Stimulated activated CD4-positive, alpha-beta T cell treated with anti-CD3 and anti-CD28 coated beads, Interleukin-1b, Interleukin-23, amount 100 ng/mL, for 1 hour (primary cell): ENCODE results near the gene LY86.

Source experiments
- DNase-seq, 2 donors: peaks; one replicate each; pipeline ENCODE4 v3.0.0-alpha.2; 2020; ENCODE audit warnings: low read depth in 2 of 2

Gene LY86

DNA sequence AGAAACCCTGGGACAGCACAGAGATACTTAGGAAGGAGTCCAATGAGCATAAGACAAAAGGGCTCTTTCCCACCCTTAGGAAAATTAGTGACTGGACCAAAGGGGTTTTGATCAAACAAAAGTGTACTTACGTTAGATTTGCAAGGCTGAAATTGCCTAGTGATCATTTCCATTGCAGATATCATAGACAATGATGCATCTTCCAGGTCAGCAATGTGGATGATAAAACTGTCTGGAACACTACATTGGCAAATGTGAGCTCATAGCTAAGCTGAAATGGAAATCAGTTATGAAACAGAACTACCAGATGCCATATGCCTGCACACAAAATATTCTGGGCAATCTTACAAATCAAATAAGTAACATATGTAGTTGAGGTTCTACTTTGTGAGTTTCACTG is 34.0 kb downstream of the LY86 start:
- no peak for DNase-seq

DNA sequence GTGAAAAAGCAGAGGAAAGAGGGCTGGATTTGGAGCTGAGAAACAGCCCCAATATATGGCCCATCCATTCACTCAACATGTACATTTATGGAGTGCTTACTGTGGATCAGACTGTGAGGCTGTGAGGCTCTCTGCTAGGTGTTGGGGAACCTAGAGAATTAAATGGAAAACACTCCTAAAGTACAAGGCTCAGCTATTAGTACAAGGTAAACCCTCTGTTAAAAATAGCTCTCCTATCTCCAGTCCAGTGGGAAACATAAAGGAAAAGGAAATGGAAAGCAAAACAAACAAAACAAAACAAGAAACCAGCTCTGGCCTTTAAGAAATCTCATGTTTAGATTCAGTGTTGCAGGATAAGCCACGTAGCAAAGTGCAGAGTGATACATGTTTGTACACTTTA is 35.0 kb downstream of the LY86 start:
- no peak for DNase-seq

DNA sequence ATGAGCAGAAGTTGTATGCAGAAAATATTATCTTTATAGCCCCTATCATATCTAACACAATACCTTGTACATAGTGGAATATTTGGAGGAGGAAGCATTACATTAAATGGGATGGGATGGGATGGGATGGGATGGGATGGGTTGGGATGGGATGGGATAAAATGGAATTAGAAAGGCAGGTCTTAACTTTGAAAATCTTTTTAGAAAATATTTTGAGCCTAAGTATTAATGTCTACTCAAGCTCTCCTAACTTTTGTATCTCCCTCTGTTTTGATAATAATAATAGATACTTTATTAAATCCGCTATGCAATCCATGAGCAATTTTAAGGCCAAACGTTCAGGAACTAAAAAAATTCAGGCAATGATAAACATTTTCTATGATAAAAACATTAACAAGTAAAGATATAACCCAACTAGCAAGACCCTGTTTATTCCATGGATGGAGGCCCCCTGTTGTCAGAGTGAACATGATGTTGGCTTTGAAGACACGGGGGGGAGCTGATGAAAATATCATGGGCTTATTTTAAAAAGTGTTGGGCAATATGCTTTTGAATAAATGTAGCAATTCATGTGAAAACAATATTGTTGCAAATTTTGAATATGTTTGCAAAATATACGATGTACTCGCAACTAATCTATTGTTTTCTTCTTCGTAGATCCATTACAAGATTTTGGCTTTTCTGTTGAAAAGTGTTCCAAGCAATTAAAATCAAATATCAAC is 35.9 kb downstream of the LY86 start:
- no peak for DNase-seq

DNA sequence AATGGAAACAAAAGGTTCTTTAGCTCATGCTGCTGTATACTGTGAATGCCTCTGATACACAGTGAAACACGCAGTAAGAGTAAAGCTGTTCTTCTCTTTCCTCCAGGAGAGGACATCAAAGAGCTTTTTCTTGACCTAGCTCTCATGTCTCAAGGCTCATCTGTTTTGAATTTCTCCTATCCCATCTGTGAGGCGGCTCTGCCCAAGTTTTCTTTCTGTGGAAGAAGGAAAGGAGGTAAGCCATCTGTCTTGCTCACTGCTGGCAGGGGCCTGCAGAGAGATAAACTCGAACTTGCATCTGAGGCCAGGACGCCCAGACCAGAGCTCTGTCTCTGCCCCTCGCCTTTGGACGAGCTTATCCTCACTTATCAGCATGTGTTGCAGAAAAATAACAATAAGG is 37.7 kb downstream of the LY86 start:
- DNase-seq, result no peak

DNA sequence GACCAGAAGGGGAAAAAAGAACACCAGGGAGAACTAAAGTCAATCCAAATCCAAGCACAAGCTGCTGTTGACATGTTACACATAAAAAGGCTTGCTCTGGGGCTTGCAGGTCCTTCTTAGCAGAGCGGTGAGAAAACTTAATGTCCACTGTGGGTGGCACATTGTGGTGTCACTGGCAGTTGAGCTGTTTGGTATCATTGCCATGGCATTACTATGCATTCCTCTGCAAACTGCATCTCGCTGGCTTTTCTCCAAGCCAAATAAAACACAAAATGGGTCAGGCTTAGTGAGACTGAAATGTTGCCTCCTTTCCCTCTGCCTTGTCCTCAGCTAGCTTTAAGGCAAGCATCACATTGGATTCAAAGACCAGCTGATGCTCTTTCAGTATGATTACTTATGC is 40.9 kb downstream of the LY86 start:
- no peak for DNase-seq

DNA sequence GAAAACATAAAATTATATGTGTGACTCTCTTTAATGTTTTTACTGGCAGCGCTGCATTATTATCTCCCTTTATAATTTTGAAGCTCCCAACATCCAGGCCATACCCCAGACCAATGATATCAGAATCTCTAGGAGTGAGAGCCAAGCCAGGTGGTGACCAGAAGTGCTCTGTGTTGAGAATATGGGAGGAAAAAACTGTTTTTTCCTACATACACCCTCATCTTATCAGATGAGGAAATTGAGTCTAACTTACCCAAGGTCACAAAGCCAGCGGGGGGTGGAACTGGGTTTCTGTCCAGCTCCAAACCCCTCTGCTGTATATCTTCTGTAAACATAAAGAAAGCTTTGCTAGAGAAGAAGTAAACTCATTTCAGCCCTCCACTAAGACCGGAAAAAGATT is 42.5 kb downstream of the LY86 start:
- DNase-seq, result no peak

DNA sequence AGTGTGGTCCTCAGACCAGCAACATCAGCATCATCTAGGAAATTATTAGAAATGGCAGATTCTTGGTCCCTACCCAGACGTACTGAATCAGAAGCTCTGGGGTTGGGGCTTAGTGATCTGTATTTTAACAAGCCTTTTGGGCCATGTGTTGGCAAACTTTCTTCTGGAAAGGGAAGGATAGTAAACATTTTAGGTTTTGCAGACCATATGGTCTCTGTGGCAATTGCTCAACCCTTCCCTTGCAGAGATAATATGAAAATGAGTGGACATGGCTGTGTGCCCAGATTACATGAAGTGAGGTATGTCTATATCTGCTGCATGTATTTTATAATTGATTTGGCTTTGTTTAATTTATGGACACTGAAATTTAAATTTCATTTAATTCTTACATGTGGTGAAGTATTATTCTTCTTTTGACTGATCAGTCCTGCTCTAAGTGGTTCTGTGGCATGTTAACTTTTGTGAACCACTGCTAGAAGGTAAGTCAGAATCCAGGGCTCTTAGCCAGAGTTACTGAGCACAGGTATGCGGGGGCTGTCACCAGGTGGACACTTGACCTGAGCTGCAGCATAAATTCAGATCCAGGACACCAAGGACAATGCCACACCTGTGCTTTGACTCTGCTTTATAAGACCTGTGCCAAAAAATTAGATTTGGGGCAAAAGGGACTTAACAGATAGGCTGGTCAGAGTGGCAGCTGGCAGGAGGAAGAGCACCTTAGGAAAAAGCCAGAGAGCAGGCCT is 43.2 kb downstream of the LY86 start:
- no peak for DNase-seq

DNA sequence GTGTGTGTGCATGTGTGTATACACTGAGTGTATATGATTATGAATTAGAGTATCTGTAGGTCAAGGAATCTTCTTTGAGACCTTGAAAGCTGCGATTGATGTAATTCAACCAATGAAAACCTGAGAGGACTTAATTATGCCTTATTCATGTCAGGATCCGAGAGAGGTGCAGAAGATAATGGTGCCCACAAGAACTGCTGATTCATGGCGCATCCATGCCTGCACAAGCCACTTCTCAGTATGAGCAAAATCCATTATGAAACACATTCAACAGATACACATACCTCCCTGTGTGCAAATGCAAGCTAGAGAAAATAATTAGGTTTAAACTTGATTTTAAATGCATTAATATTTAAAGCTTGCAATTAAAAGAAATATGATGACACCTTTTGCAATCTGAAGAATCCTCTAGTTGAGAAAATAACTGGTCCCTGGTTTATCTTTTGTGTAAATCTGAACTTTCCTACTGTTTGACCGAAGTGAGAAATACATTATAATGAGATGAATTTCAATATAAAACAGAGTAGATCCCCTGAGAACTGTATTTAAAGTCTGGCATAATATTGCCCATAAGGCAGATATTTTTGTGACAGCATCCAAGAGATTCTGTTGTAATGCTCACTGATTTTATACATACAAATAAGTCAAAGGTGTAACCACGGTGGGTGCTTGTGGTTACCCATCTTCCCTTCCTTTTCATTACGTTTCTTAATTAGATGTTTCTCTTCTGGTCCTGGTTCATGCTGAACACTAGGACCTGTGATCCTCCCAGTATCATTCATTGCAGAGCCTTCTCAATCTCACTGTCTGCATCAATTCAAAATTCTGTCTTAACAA is 45.6 kb downstream of the LY86 start:
- no peak for DNase-seq

DNA sequence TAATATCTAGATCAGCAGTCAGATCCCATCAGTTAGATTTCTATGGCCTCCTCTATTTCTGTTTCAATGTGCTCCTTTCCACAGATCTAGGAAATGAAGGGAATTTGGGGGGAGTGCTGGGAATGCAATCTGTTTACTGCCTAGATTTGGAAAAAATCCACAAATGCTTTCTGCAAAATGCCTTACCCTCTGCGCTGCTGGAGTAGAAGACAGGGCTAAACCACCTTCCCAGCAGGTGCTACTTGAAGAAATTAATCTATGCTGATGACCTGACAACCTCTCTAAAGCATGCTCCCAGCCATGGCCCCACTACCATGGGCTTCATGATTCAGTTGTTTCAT is 46.2 kb downstream of the LY86 start:
- DNase-seq, result no peak

DNA sequence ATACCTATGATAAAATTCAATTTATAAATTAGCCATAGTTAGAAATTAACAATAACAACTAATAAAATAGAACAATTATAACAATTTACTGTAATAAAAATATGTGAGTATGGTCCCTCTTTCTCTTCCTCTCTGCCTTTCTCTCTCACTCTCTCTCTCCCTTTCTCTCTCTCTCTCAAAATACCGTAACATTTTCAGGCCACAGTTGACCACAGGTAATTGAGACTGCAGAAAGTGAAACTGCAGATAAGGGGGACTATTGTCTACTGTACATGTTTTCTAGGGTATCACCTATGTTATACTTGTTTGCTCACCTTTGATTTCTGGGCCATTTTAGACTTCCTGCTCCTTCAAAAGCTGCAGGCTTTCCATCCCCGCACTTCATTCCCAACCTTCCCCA is 46.8 kb downstream of the LY86 start:
- DNase-seq, result no peak

DNA sequence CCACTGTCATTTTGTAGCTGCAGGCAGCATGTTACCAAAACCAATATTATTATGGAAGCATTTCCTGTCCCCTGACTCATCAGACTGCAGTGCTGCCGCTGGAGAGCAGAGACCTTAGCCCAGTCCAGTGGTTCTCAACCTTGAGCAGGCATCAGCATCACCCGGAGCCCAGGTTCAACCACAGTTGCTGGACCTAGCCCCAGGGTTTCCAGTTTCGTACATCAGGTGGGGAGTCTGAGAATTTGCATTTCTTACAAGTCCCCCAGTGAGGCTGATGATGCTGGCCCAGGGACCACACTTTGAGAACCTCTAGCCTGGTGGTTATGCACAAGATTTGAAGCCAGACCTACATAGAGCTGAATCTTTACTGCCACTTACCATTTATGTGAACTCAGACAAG is 47.3 kb downstream of the LY86 start:
- DNase-seq, result no peak

DNA sequence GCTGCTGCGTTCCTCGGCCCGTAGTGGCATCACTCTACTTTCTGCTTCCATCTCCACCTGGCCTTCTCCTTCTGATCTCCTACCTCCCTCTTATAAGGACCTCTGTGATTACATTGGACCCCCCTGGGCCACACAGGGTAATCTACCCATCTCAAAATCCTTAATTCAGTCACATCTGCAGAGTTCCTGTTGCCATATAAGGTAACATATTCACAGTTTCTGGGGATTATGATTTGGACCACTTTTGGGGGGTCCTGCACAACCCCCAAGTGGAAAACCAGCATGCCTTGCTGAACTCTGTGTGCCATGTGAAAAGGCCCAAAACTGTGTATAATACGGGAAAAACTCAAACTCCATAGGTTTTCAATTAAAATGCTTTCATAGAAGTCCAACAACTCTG is 51.1 kb downstream of the LY86 start:
- DNase-seq, result no peak

DNA sequence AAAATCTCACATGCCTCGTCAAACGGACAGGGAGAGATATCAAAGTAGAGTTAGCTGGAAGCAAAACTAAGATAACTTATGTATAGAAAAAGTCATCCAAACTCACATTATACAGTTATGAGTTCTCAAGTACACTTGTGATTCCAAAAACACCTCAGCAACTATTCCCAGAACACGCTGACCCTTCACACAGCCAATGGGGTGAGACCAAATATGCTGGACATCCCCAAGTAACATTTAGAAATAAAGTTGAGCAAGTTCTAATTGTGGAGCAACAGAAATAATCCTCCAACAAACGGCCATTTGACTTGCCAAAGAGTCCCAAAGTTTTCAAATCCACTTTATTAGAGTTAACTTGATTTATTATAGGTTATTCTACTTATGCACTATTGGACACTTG is 52.4 kb downstream of the LY86 start:
- DNase-seq, result no peak

DNA sequence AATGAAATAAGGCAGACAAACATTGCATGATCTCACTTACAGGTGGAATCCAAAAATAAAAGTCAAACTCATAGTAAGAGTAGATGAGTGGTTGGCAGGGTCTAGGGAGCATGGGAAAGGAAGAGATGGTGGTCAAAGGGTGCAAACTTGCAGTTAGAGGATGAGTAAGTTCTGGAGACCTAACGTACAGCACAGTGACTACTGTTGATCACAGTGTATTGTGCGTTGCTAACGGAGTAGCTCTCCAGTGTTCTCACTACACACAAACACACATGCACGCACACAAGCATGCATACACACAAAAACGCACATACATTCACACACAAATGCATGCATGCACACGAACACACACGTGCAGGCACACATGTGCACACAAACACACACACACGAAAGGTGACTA is 54.9 kb downstream of the LY86 start:
- DNase-seq, result no peak

DNA sequence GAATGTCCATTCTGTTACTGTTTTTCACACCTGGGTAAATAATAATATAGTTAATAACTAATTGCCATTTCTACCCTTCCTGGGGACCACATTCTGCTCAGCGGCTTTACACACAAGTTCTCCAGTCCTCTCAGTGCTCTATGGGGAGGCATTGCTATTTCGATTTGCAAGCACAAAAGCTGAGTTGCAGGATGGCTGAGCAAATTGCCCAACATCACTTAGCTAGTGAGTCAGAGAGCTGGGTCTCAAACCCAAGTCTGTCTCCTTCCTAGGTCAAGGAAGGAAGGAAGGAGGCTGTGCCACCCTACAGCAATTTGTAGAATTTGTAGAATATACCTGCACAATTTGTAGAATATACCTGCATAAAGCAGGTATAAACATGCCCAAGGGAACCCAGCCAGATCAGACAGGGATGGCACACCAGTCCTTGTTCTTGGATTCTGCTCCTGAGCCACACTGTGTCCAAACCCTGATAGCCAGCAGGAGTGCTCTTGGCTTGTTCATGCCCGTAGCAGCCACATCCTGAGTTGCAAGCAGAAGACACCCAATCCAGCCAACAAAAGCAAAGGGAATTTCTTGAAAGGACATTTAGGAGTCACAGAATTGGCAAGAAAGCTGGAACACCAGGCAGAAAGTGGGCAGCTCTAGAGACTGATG is 56.9 kb downstream of the LY86 start:
- DNase-seq, result no peak

DNA sequence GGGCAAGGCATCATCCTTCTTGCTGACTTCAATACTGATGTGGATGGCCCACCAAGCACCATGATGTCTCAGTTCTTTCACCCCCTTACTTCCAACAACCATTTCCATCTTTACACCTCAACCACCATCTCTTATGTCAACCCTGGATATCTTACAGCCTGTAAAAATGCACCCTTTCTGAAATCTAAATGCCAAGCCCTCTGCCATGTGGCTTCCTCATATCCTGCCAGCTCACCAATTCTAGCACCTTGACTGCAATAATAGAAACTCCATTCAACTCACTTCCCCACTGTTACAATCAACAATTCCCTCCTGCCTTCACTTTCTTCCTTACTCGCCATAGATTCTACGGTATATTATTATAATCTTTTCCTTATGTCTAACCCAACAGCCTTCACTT is 57.9 kb downstream of the LY86 start:
- no peak for DNase-seq

DNA sequence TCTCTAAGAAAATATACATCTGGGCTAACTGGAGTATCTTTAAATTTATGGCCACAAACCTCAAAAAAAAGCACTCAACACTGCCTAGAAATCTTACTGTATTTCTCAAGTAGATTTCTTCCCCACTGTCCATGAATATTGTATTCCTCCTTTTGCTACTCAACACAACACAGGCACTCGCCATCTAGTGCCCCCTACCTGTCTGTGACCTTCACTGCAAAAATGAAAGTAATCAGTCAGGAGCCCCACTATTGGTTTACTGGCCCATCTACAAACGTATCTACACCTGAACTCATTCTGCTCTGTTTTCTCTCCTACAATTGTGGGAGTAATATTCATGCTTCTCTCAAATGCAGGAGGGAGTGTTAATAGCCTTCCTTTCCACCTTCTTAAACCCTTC is 58.3 kb downstream of the LY86 start:
- no peak for DNase-seq

DNA sequence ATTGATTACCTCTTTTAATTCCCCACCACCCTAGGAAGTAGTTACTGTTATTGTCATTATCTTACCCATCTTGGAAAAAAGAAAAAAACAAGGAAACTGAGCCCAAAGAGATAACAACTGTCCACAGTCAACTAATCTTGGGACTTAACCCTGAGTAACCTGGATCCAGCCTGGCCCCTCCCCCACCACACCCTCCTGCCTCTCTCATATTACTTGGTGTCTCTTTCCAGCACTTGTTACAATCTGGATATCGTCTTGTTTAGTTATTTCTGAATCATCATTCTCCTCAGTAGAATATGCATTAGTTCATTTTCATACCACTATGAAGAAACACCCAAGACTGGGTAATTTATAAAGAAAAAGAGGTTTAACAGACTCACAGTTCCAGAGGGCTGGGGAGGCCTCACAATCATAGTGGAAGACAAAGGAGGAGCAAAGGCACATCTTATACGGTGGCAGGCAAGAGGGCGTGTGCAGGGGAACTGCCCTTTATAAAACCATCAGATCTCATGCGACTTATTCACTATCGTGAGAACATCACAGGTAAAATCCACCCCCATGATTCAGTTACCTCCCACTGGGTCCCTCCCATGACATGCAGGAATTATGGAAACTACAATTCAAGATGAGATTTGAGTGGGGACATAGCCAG is 60.3 kb downstream of the LY86 start:
- no peak for DNase-seq

DNA sequence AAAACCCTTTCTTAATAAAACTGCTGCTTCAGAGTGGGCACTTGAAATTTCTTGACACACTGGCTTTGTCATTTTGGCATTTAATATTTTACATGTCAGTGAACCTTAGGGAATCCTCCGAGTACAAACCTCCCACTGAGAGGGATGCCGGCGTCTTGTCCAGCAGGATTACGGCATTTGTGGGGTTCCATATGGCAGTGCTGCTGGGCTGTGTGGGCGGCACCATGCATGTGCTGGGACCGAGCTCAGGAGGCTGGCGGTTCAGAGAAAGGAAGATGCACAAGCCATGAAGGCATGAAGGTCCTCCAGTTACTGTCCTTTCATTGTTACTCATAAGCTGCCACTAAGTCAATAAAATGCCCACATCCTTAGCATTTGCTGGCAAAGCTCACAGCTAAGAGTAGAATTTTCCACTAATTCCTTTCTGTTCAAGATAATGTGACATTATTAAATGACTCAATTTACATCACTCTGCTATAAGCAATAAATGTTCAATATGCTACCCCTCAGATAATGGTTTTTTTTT is 61.4 kb downstream of the LY86 start:
- DNase-seq, result no peak

DNA sequence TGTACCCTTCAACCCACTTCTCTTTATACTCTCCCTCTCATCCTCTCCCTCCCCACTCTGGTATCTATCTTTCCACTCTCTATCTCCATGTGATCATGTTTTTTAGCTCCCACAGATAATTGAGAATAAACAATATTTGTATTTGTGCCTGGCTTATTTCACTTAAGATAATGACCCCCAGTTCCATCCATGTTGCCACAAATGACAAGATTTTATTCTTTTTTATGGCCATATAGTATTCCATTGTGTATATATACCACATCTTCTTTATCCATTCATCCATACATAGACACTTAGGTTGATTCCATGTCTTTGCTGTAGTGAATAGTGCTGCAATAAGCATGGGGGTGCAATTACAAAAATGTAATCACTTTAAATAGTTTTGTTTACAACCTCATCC is 62.3 kb downstream of the LY86 start:
- no peak for DNase-seq

DNA sequence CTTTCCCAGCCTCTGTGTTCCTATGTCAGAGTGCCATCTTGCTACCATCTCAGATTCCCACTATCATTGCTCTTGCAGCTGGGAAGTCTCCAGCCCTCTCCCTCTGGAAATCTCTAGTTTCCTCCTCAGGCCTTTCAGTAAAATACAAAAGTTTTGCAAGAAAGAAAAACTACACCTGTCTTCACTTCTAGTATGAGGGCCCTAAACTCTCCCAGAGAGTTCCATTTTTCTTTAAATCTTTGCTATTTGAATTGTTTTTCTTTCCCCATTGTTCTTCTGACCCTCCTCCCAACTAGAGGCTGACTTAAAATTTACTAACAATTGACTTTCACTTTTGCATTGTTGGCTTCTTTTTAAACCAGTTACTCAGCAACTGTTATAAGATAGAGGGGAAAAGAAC is 62.8 kb downstream of the LY86 start:
- DNase-seq, result no peak

DNA sequence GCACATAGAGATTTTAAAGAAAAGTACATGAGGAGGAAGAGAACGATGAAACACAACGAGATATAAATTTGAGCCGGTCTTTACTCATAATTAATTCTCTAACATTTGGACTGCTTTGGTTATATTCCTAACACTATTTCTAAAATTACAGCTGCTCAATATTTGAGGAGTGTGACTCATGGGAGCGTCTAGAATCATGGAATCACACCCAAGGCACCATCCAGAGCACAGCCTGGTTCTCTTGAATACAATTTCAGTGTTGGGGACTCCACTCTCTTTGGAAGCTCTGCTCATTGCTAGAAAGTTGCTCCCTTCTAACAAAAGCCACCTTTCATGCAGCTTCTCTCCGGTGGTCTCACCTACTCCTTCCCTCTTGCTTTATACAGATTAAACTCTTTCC is 64.4 kb downstream of the LY86 start:
- no peak for DNase-seq
